Omental fat pad (tissue), 4 donors: ENCODE data around the gene NR1H4. TPM values are rescaled to one million over a fixed set of nuclear protein-coding genes. Genes with fewer than 3 reads are reported as not detected.
"Not testable (repeated sequence)": the region's sequence is repeated elsewhere in the genome, so short reads cannot be mapped to it uniquely, and the experiment has no call there.

ENCODE experiments used
- ATAC-seq: fragments of 150-250 bp; one replicate; pipeline ENCODE4 v1.9.1; 2016; ENCODE audit warnings: mild to moderate bottlenecking, moderate library complexity; ENCODE audit not compliant: low FRiP score
- DNase-seq: peaks from one replicate; pipeline ENCODE4 v3.0.0-alpha.2; 2019; ENCODE audit warnings: low spot score
- total RNA-seq, 4 donors: library from RNA; depleted of rRNA; stranded (reverse); fragments of >200 nt; gene quantifications; one replicate each; pipeline ENCODE4 v1.1.0, GENCODE V29; 2016
- TF ChIP-seq, protein P1 (sequence below), 3 donors: fragments of 450-650 bp; IDR thresholded peaks; one replicate each; pipeline ENCODE4 v1.5.1; 2016 to 2017; ENCODE audit warnings: antibody characterized with exemption in 3 of 3, mild to moderate bottlenecking in 3 of 3, moderate library complexity in 2 of 3

The NR1H4 gene
- not detected for total RNA-seq

GRCh38 chr12:100473716-100474150, at the start of gene NR1H4:
NR1H4 (plus strand) TSS chr12:100473866; CDS start chr12:100493324, 19,458 bp downstream.
- ATAC-seq (no peak), DNase-seq (no peak)
- TF ChIP-seq, protein P1, sequence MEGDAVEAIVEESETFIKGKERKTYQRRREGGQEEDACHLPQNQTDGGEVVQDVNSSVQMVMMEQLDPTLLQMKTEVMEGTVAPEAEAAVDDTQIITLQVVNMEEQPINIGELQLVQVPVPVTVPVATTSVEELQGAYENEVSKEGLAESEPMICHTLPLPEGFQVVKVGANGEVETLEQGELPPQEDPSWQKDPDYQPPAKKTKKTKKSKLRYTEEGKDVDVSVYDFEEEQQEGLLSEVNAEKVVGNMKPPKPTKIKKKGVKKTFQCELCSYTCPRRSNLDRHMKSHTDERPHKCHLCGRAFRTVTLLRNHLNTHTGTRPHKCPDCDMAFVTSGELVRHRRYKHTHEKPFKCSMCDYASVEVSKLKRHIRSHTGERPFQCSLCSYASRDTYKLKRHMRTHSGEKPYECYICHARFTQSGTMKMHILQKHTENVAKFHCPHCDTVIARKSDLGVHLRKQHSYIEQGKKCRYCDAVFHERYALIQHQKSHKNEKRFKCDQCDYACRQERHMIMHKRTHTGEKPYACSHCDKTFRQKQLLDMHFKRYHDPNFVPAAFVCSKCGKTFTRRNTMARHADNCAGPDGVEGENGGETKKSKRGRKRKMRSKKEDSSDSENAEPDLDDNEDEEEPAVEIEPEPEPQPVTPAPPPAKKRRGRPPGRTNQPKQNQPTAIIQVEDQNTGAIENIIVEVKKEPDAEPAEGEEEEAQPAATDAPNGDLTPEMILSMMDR (IDR thresholded peaks at IDR 0.05) = no peak

- DNase-seq (no peak), ATAC-seq (no peak)
- TF ChIP-seq, protein P1 (IDR thresholded peaks at IDR 0.05) = no peak
These were observed 47.5 kb upstream of the NR1H4 start for GRCh38 chr12:100426145-100426544.

DNA sequence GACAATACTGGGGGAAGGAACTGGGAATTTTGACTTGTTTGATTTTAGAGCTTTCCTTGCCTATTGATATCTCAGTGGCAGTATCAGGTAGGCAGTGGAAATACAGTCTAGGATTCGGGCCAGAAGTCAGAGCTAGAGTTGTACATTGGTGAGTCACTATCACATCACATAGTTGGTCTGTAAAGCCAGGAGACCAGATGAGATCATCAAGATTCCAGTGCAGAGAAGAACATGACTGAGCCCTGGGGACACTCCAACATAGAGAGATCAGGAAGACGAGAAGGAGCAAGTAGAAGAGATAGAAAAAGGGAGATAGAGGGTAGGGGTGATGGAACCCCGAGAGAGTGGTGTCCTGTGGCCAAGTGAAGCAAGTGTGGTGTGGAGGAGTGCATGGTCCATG, 46.6 kb upstream of the NR1H4 start:
- DNase-seq = no peak
- TF ChIP-seq, protein P1 (IDR thresholded peaks at IDR 0.05) = no peak

DNA sequence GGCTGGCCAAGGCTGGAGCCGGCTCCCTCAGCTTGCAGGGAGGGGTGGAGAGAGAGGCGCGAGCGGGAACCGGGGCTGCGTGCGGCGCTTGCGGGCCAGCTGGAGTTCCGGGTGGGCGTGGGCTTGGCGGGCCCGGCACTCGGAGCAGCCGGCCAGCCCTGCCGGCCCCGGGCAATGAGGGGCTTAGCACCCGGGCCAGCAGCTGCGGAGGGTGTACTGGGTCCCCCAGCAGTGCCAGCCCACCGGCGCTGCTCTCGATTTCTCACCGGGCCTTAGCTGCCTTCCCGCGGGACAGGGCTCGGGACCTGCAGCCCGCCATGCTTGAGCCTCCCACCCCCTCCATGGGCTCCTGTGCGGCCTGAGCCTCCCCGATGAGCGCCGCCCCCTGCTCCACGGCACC, 43.4 kb upstream of the NR1H4 start:
- ATAC-seq, DNase-seq: not testable (repeated sequence)

More for the DNA sequence above, 46.6 kb upstream of the NR1H4 start:
- no peak for ATAC-seq

DNA sequence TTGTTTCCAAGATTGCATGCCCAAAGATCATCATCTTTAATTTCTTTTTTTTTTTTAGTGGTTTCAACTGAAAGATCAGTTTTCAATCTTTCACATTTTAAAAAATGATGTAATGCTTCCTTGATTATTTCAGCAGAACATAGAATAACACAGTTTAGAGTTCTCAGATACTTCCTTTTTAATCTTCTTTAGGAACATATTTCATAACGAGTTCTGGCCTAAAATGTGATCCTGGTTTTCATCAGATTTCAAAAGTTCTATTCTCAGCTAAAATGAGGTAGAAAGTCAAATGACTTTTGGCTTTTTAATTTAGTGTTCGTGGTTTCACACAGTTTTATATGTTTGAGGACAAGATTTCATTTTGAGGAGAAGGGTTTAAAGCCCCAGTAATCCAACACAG, 40.0 kb upstream of the NR1H4 start:
- TF ChIP-seq, protein P1 (IDR thresholded peaks at IDR 0.05) = no peak
- ATAC-seq = no peak
- DNase-seq = no peak

DNA sequence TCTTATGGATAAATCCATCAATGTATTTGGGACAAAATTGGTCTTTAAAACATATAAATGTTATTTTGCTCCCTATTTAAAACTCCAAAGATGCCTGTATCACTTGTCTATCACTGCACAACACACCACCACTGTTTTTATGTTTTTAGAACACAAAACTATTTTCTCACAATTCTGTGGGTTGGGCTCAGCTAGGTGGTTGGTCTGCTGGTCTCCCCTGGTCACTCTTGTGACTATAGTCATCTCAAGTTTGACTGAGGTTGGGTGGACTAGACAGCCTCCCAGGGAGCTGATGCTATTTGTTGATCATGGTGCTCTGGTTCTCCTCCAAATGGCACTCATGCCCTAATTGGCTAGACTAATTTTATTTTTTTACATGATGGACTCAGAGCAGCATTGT, 39.5 kb upstream of the NR1H4 start:
- ATAC-seq (no peak), DNase-seq (no peak)
- TF ChIP-seq, protein P1 (IDR thresholded peaks at IDR 0.05) = no peak

- ATAC-seq = no peak
- DNase-seq = no peak
- TF ChIP-seq, protein P1 (IDR thresholded peaks at IDR 0.05) = no peak
These were observed 37.7 kb upstream of the NR1H4 start for GRCh38 chr12:100435957-100436356.
